HG03457 (cell line): ENCODE measurements around the gene SSBP4.
A peak's percentile ranks its signal among the peaks of the same experiment; 100 is the strongest.

Experiments
- ATAC-seq: cut with Tn5 transposase; IDR thresholded peaks from one replicate; pipeline ENCODE4 v1.9.1; 2021; ENCODE audit warnings: moderate number of reproducible peaks; ENCODE audit not compliant: unreplicated experiment

Gene SSBP4

DNA sequence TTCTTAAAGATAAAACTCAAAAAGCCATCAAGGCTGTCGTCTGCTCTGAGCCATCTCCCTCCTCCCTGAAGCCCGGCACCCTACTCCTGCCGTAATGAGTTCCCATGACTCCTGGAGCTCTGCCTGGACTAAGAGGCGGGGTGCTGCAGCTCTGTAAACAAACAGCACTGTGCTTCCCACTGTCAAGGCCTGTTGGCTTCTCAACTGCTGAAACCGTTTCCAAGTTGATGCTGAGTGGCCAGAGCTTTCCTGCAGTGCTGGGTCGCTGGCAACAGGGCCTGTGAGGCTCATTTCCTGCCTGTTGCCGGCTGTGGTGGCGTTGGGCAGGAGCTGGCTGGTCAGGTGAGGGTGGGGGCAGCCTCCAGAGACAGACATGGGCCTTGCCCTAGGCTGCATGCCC, 45.4 kb downstream of the SSBP4 start:
- no peak for ATAC-seq

DNA sequence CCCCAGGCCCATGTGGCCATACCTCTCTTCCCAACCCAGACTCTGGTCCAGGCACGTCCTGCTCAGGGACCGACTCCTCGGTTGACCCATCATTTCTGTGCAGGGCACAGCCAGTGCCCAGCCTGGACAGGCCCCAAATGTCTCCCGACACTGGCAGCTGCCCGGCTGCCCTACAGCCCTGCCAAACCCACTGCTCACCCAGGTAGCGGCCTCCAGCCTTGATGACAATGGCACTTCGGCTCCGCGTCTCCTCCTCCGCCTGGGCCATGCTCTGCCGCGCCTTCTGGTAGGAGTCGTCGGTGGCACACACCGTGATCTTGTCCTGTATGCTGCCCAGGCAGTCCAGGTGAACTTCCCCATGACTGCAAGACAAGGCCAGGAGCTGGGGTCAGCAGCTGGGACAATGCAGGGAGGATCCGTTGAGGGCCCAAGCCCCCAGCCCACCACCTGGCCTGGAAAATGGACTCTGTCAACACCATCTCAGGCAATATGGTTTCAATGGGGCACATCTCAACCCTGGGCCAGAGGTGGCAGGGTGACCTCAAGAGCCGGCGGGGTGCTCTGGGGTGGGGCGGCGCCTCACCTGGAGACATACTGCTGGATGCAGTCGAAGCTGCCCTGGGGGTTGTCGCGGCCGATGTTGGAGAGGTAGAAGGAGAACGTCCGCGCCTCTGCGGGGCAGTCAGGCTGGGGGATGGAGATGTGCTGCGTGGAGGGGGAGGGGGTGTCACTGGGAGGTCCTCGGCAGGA, 46.2 kb downstream of the SSBP4 start:
- no peak for ATAC-seq

- ATAC-seq, result no peak
Observed at GRCh38 chr19:18465964-18466339, 46.8 kb downstream of the SSBP4 start.

DNA sequence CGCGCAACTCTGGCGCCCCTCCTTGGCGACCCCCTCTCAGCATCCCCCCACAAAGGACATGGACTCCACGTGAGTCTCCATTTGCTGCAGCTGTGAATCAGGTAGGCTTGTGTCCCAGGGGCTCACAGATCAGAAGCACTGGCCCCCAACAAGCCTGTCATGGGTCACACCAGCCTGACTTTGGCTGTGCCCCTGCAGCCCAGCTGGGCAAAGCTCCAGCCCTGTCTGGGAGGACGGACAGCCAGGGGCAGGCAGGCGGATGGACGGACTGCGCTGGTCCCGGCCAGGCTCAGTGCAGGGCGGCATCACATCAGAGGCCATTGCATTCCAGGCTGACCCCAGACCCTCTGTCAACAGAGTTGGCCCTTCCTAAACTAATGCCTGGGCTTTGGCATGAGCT, 47.2 kb downstream of the SSBP4 start:
- ATAC-seq, result no peak

- no peak for ATAC-seq
Observed at GRCh38 chr19:18467978-18468377, 48.8 kb downstream of the SSBP4 start.

GRCh38 chr19:18468517-18468916, 49.3 kb downstream of the SSBP4 start:
- ATAC-seq, result no peak

- ATAC-seq, result no peak
Observed at GRCh38 chr19:18469069-18469846, 50.1 kb downstream of the SSBP4 start.

DNA sequence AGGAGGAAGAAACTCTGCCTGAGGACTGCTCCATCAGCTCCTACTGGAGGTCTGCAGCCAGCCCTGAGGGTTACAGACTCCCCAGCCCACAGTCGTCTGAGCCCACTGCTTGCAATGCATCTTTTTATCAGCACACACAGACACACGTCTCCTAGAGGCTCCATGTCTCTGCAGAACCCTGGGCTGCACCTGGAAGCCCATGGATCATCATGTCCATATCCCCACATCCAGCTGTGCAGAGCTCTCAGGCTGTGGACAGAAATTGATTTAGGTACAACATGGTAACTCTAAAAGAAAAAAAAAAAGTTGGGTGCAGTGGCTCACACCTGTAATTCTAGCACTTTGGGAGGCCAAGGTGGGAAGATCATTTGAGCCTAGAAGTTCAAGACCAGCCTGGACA, 51.6 kb downstream of the SSBP4 start:
- no peak for ATAC-seq

- ATAC-seq, result no peak
Observed at GRCh38 chr19:18473003-18473705, 54.0 kb downstream of the SSBP4 start.

DNA sequence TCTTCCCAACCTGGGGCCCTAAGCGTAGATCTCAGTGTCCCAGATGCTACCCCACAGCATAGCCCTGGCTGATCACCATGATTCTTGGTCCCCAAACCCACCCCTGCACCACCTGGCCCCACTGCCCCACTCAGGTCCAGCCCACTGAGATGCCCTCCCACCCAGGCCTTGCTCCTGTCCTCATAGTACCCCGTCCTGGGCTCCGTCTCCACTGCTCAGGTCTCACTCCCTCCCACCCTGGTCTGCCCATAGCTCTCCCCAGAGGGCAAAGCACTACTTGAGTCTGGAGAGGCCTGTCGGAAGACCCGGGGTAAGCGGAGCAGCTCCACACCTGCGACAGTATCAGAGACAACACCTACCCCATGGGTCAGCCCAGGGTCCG, 54.5 kb downstream of the SSBP4 start:
- no peak for ATAC-seq

DNA sequence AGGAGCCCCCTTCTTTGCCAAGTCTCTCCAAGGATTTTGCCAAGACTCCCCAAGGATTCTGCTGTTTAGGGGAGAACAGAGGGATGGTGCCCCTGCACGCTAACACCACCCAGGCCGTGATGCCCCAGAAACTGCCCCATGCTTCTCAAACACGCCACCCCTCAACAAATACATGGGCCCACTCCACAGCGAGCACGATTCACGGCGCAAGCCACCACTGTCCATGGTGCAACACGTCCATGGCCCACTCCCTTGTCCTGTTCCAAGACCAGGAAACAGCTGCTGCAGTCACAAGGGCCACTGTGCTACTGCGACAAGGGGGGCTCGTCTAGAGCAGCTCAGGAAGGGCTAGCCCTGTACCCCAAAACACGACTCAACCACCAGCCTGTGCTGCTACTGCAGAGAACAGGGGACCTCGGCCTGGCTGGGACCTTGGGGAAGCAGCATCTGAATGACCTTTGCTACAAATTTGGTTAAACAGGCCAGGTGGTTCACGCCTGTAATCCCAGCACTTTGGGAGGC, 55.2 kb downstream of the SSBP4 start:
- no peak for ATAC-seq

DNA sequence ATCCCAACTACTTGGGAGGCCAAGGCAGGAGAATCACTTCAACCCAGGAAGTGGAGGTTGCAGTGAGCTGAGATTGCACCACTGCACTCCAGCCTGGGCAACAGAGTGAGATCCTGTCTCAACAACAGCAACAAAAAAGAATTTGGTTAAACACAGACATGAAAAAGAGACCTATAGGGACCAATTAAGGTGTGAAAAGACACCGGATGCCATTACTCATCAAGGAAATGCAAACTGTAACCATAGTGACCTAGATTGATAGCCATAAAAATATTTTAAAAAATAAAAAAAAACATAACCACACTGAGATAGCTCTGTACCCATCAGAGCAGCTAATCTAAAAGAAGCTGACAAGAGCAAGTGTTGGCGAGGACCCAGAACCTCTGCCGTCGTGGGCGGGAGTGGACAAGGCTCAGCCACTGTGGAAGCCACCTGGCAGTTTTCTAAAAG, 55.8 kb downstream of the SSBP4 start:
- no peak for ATAC-seq

GRCh38 chr19:18475762-18476331, 56.6 kb downstream of the SSBP4 start:
- no peak for ATAC-seq

GRCh38 chr19:18476507-18477041, 57.4 kb downstream of the SSBP4 start:
- ATAC-seq, result no peak

DNA sequence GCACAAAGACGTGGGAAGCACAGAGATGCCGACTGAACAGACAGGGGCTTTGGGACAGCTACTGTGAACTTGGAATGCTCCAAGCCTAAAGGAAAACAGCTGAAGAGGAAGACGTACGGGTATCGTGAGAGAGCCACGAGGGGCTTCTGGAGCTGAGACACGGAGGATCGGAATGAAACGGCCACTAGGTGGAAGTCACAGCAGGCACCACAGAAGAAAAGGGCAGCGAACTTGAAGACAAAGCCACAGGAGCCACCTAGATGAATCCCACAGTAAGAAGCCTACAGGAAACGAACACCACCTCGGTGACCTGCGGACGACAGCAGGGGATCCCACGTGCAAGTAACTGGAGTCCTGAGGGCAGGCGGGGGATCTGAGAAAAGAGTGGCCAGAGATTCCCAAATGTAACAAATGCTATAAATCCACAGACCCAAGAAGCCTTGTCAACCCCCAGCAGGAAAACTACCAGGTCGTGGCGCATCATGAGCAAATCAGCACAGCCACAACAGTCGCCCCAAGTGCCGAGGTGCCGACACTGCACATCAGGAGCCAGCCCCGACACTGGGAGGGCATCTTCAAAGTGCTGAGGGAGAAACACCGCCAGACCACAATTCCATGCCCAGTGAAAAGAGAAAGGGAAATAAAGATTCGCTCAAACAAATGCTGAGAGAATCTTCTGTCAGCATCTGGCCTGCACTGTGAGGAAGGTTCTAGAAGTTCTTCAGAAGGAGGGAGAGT, 58.0 kb downstream of the SSBP4 start:
- ATAC-seq, result no peak

GRCh38 chr19:18477974-18478373, 58.8 kb downstream of the SSBP4 start:
- no peak for ATAC-seq

- ATAC-seq, result peak; percentile 60
Observed at GRCh38 chr19:18478545-18479311, 59.5 kb downstream of the SSBP4 start.

DNA sequence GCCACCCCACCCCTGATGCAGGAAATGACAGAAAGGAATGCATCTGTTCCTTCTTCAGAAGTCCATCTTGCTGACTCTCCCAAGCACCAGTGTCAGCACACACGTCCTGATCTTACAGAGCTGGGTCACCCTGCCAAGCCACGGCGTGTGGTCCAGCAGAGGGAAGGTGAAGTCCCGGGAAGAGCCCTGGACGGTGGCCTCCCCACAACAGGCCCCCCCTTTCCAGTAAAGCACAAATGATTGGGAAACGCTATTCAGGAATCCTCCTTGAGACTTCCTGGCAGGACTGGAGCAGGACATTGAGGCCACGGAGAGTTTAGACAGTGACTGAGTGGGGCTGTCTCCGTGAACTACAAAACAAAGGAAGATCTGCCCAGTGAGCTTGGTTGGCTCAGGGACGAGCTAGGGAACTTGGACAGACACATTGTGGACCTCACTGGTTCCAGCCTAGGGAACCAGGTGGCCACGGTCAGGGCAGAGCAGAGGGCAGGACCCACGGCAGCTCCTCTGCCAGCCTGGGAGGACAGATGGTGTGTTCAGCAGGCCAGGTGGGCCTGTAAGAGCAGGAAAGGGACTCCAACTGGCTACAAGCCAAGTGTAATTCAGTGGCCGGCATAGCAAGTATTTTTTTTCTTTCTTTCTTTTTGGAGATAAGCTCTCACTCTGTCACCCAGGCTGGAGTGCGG, 61.0 kb downstream of the SSBP4 start:
- ATAC-seq, result no peak
